ENCODE data around the gene PTPRG. TPM values are rescaled to one million over a fixed set of nuclear protein-coding genes. Genes with fewer than 3 reads are reported as not detected.

PTPRG gene
- total RNA-seq, 4 donors from 2014 or later: 21.1 to 54.2 (median 30.6) TPM

DNA sequence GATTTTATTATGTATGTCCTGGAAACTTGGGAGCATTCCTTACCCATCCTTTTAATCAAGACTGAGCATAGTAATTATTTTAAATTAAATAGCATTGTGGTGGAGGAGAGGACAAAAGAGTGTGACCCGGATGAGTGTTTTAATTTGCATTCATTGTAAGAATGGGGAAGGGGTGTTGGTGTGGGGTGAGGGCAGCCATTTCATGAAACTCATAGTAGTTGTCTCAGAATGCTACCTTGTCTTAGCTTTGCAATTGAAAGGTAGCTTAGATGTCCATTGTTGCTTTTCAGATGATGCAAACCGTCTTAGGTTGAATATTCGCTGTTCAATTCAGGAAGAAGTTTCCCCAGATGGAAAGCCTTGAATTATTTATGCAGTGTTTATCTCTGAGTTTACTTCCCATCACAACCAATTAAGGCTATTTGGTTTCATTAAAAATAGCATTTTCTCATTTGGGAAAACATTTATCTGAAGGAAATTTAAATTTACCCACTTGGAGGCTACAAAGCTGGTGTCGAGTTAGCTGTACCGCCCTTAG lies 483.6 kb downstream of the PTPRG start:
- TF ChIP-seq POLR2A (IDR thresholded peaks at IDR 0.05): no peak
- TF ChIP-seq, protein P1, sequence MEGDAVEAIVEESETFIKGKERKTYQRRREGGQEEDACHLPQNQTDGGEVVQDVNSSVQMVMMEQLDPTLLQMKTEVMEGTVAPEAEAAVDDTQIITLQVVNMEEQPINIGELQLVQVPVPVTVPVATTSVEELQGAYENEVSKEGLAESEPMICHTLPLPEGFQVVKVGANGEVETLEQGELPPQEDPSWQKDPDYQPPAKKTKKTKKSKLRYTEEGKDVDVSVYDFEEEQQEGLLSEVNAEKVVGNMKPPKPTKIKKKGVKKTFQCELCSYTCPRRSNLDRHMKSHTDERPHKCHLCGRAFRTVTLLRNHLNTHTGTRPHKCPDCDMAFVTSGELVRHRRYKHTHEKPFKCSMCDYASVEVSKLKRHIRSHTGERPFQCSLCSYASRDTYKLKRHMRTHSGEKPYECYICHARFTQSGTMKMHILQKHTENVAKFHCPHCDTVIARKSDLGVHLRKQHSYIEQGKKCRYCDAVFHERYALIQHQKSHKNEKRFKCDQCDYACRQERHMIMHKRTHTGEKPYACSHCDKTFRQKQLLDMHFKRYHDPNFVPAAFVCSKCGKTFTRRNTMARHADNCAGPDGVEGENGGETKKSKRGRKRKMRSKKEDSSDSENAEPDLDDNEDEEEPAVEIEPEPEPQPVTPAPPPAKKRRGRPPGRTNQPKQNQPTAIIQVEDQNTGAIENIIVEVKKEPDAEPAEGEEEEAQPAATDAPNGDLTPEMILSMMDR (IDR thresholded peaks at IDR 0.05 in 4 of 5, conservative IDR thresholded peaks at IDR 0.05 in 1 of 5): no peak
- Histone ChIP-seq H3K4me3 (no peak overlapping the region), H3K36me3 (no peaks in the 10 kb centered on the region), H3K27me3 (no peaks in the 10 kb centered on the region), H3K9me3 (no peaks in the 10 kb centered on the region), H3K27ac (no peak overlapping the region), H3K4me1 (peaks cover 11 to 13% of the 10 kb centered on the region in 2 donors)
- ATAC-seq (no peak), DNase-seq (no peak)
- in situ Hi-C loops (cut with MboI; ENCODE audit: low sequenced_read_pairs in 4 of 4) (no loop called here), intact Hi-C loops (cut with DNase I; ENCODE audit: low total_unique reads) (loop anchor here (5.0 kb wide), 1 partner anchor 483 kb away; the partner anchor contains the start of gene PTPRG)

DNA sequence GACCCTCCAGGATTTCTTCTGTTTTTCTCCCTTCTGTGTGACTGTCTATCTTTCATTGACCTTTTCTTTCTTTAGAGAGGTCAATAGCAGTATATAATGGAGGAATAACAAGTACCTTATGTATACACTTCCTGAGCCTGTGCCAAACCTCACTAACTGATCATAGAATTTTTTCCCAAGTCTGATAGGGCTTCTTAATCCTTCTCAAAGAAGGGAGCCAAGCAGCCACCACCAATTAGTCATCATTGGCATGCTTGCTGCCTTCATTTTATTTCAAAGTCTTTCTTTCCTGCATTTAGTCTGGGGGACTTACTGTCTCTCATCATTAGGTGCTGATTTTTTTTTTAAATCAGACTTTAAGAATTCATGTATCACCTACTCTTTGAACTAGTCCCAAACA lies 485.0 kb downstream of the PTPRG start:
- no peak for DNase-seq
- in situ Hi-C loops (cut with MboI; ENCODE audit: low sequenced_read_pairs in 4 of 4) (no loop called here), intact Hi-C loops (cut with DNase I; ENCODE audit: low total_unique reads) (no loop called here)
- Histone ChIP-seq H3K4me3 (no peak overlapping the region), H3K4me1 (peaks cover 13 to 18% of the 10 kb centered on the region in 2 donors), H3K27ac (no peak overlapping the region), H3K9me3 (no peaks in the 10 kb centered on the region), H3K27me3 (no peaks in the 10 kb centered on the region), H3K36me3 (no peaks in the 10 kb centered on the region)
- ATAC-seq: no peak
- TF ChIP-seq, protein P1 (IDR thresholded peaks at IDR 0.05 in 4 of 5, conservative IDR thresholded peaks at IDR 0.05 in 1 of 5): no peak
- no peak for TF ChIP-seq POLR2A (IDR thresholded peaks at IDR 0.05)

DNA sequence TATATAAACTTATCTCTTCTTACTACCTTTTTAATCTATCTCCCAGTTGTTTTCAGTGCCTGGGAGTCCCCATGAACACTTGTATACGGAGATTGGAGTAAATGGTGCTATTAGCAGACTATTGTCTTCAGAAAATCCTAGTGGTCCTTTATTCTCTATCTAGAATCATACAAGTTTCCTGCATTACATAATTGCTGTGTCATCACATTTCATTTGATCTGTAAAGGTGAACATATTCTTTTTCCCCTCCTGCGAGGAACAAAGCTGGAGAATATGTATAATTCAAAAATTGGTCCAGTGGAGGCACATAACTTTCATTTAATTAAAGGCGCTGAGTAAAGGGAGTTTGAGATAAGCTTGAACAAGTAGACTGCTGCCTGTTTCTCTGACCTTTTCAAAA lies 487.2 kb downstream of the PTPRG start:
- ATAC-seq: no peak
- in situ Hi-C loops (cut with MboI; ENCODE audit: low sequenced_read_pairs in 4 of 4): no loop called here
- intact Hi-C loops (cut with DNase I; ENCODE audit: low total_unique reads): no loop called here

DNA sequence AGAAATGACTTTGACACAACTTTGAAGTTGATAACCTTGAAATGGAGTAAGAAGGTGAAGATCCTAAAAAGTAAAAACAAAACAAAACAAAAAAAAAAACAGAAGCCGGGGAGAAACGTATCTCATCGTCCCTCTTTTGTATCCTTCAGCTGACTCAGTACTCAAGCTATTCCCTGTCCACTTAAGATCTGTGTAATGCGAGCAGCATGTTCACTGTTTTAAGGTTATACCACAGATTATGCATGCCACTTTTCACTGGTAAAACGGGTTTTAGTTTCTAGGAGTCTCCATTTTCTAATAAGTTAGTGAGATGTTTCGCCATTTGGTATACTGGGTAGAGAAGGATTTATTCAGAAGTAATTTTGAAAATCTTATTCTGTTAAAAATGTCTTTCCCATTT lies 487.7 kb downstream of the PTPRG start:
- DNase-seq (no peak), ATAC-seq (no peak)
- in situ Hi-C loops (cut with MboI; ENCODE audit: low sequenced_read_pairs in 4 of 4): no loop called here
- Histone ChIP-seq H3K4me1 (peaks cover 13 to 20% of the 10 kb centered on the region in 2 donors), H3K9me3 (no peaks in the 10 kb centered on the region), H3K4me3 (no peak overlapping the region), H3K27me3 (no peaks in the 10 kb centered on the region), H3K27ac (no peak overlapping the region), H3K36me3 (no peaks in the 10 kb centered on the region)
- intact Hi-C loops (cut with DNase I; ENCODE audit: low total_unique reads): no loop called here
- TF ChIP-seq POLR2A (IDR thresholded peaks at IDR 0.05): no peak
- TF ChIP-seq, protein P1 (IDR thresholded peaks at IDR 0.05 in 4 of 5, conservative IDR thresholded peaks at IDR 0.05 in 1 of 5): no peak

More for the DNA sequence above, 487.2 kb downstream of the PTPRG start:
- H3K9me3 ChIP-seq: no peaks in the 10 kb centered on the region
- no peak overlapping the region for H3K4me3 ChIP-seq
- DNase-seq: no peak
- TF ChIP-seq POLR2A (IDR thresholded peaks at IDR 0.05): no peak
- TF ChIP-seq, protein P1 (IDR thresholded peaks at IDR 0.05 in 4 of 5, conservative IDR thresholded peaks at IDR 0.05 in 1 of 5): no peak
- H3K27me3 ChIP-seq: no peaks in the 10 kb centered on the region
- H3K36me3 ChIP-seq: no peaks in the 10 kb centered on the region
- peaks cover 13 to 20% of the 10 kb centered on the region in 2 donors for H3K4me1 ChIP-seq
- no peak overlapping the region for H3K27ac ChIP-seq

DNA sequence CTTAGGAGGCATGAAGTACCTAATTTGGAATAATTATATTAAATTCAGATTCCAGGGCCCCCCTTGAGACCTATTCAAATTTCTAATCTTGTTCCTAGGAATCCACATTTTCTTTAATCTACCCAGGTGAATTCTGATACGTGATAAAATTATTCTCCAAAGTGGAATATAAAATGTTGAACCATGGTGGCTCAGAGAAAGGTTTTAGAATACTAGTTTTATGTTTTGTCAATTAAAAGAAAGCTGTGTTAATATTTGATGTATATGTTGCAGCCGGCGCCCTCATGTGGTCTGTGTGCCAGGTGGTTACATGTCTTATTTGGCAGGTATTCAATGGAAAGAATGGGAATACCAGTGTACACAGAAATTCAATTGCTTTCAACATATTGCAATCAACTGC lies 490.1 kb downstream of the PTPRG start:
- ATAC-seq (no peak), DNase-seq (no peak)
- H3K4me3 ChIP-seq: no peak overlapping the region
- in situ Hi-C loops (cut with MboI; ENCODE audit: low sequenced_read_pairs in 4 of 4) (no loop called here), intact Hi-C loops (cut with DNase I; ENCODE audit: low total_unique reads) (no loop called here)
- no peaks in the 10 kb centered on the region for H3K27me3 ChIP-seq
- no peak for TF ChIP-seq POLR2A (IDR thresholded peaks at IDR 0.05)
- TF ChIP-seq, protein P1 (IDR thresholded peaks at IDR 0.05 in 4 of 5, conservative IDR thresholded peaks at IDR 0.05 in 1 of 5): no peak
- peaks cover 11 to 17% of the 10 kb centered on the region in 2 donors for H3K4me1 ChIP-seq
- no peak overlapping the region for H3K27ac ChIP-seq
- H3K36me3 ChIP-seq: no peaks in the 10 kb centered on the region
- H3K9me3 ChIP-seq: no peaks in the 10 kb centered on the region
